ENCODE measurements around the gene EFCAB5. TPM values are rescaled to one million over a fixed set of nuclear protein-coding genes. Genes with fewer than 3 reads are reported as not detected.
"Not testable (repeated sequence)": the region's sequence is repeated elsewhere in the genome, so short reads cannot be mapped to it uniquely, and the experiment has no call there.

EFCAB5 gene
- total and polyA plus RNA-seq, 8 donors: 0.52 to 2.3 (median 1.9) TPM

- H3K36me3 ChIP-seq: no peaks in the 10 kb centered on the region
- intact Hi-C loops (cut with DNase I): no loop called here
- H3K27ac ChIP-seq: no peak overlapping the region
- H3K9me3 ChIP-seq: no peaks in the 10 kb centered on the region
- H3K27me3 ChIP-seq: no peaks in the 10 kb centered on the region
- no peak overlapping the region for H3K4me3 ChIP-seq
- H3K4me1 ChIP-seq: no peaks in the 10 kb centered on the region
- no peak for TF ChIP-seq CTCF (IDR thresholded peaks at IDR 0.05)
- ATAC-seq: no peak
- no peak for DNase-seq
Measured at GRCh38 chr17:30086896-30087295, 145.5 kb downstream of the EFCAB5 start.

GRCh38 chr17:30087431-30087830 is 146.0 kb downstream of the EFCAB5 start:
- H3K9me3 ChIP-seq; H3K36me3 ChIP-seq; DNase-seq; H3K27ac ChIP-seq; H3K4me3 ChIP-seq; H3K4me1 ChIP-seq; intact Hi-C loops (cut with DNase I); H3K27me3 ChIP-seq; ATAC-seq: not testable (repeated sequence)

GRCh38 chr17:30091121-30091670 is 149.8 kb downstream of the EFCAB5 start:
- DNase-seq: no peak
- H3K27me3 ChIP-seq: peaks cover 0 to 6% of the 10 kb centered on the region in 2 donors
- no peak overlapping the region for H3K4me3 ChIP-seq
- intact Hi-C loops (cut with DNase I): loop anchor here in 1 of 2 donors (5.0 kb wide), 1 partner anchor 59 kb away; no protein-coding TSS in a partner anchor
- no peak for ATAC-seq
- no peak overlapping the region for H3K27ac ChIP-seq
- no peaks in the 10 kb centered on the region for H3K36me3 ChIP-seq
- peaks cover 0 to 9% of the 10 kb centered on the region in 2 donors for H3K4me1 ChIP-seq
- TF ChIP-seq CTCF (IDR thresholded peaks at IDR 0.05): no peak
- H3K9me3 ChIP-seq: no peaks in the 10 kb centered on the region

GRCh38 chr17:30091771-30092170 is 150.3 kb downstream of the EFCAB5 start:
- Histone ChIP-seq H3K4me1 (peaks cover 0 to 9% of the 10 kb centered on the region in 2 donors), H3K4me3 (no peak overlapping the region), H3K27ac (no peak overlapping the region), H3K9me3 (no peaks in the 10 kb centered on the region), H3K36me3 (no peaks in the 10 kb centered on the region), H3K27me3 (peaks cover 0 to 6% of the 10 kb centered on the region in 2 donors)
- DNase-seq: peak in 1 of 4 donors; percentile 47
- no peak for TF ChIP-seq CTCF (IDR thresholded peaks at IDR 0.05)
- intact Hi-C loops (cut with DNase I): loop anchor here in 1 of 2 donors (5.0 kb wide), 1 partner anchor 59 kb away; no protein-coding TSS in a partner anchor
- no peak for ATAC-seq

GRCh38 chr17:30092886-30093285 is 151.5 kb downstream of the EFCAB5 start:
- no peak overlapping the region for H3K27ac ChIP-seq

More at GRCh38 chr17:30092886-30093285, 151.5 kb downstream of the EFCAB5 start:
- TF ChIP-seq CTCF (IDR thresholded peaks at IDR 0.05): no peak
- Histone ChIP-seq H3K27me3 (peaks cover 0 to 6% of the 10 kb centered on the region in 2 donors), H3K4me3 (no peak overlapping the region), H3K9me3 (no peaks in the 10 kb centered on the region), H3K4me1 (peaks cover 0 to 9% of the 10 kb centered on the region in 2 donors), H3K36me3 (no peaks in the 10 kb centered on the region)
- DNase-seq (no peak), ATAC-seq (no peak)
- intact Hi-C loops (cut with DNase I): loop anchor here in 1 of 2 donors (5.0 kb wide), 1 partner anchor 61 kb away; no protein-coding TSS in a partner anchor
